ENCODE data around the gene THEM4. TPM values are rescaled to one million over a fixed set of nuclear protein-coding genes. Genes with fewer than 3 reads are reported as not detected.

THEM4 gene
- total RNA-seq, 1 experiment from 2014 or later: 1.2 TPM

DNA sequence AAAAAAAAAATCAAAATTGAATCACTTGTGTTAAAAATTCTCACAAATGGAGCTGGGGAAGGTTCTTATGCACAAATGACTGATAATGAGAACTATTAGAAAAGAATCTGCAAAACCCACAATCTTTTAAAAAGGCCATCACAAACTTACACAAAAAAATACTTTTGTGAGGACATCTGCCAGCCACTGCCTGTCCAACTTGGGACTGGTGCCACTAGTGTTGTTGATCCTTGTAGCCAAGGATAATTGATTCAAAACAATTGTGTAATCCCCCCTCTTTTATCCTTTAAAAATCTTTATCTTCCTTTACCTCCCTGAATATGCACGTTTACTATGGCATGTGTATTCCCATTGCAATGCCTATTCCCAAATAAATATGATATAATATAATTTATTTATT lies 39.2 kb upstream of the THEM4 start:
- H3K36me3 ChIP-seq (ENCODE audit: insufficient read depth, low read length, poor library complexity, severe bottlenecking): no peaks in the 10 kb centered on the region
- no peaks in the 10 kb centered on the region for H3K4me1 ChIP-seq (ENCODE audit: insufficient read depth, low read length, poor library complexity, severe bottlenecking)
- no TSS peak for BruUV-seq (replicated peaks)
- peaks cover 13% of the 10 kb centered on the region for H3K27me3 ChIP-seq (replicated peaks; ENCODE audit: insufficient read depth, low read depth, low read length, poor library complexity)
- DNase-seq (ENCODE audit: low spot score): no peak
- no peaks in the 10 kb centered on the region for H3K9me3 ChIP-seq (ENCODE audit: low read depth, low read length, poor library complexity, severe bottlenecking)
- H3K4me3 ChIP-seq (ENCODE audit: low read depth, low read length, poor library complexity, severe bottlenecking): no peak overlapping the region
- H3K27ac ChIP-seq (ENCODE audit: low read depth, low read length, poor library complexity, severe bottlenecking): no peak overlapping the region
- TF ChIP-seq, protein P1, sequence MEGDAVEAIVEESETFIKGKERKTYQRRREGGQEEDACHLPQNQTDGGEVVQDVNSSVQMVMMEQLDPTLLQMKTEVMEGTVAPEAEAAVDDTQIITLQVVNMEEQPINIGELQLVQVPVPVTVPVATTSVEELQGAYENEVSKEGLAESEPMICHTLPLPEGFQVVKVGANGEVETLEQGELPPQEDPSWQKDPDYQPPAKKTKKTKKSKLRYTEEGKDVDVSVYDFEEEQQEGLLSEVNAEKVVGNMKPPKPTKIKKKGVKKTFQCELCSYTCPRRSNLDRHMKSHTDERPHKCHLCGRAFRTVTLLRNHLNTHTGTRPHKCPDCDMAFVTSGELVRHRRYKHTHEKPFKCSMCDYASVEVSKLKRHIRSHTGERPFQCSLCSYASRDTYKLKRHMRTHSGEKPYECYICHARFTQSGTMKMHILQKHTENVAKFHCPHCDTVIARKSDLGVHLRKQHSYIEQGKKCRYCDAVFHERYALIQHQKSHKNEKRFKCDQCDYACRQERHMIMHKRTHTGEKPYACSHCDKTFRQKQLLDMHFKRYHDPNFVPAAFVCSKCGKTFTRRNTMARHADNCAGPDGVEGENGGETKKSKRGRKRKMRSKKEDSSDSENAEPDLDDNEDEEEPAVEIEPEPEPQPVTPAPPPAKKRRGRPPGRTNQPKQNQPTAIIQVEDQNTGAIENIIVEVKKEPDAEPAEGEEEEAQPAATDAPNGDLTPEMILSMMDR (conservative IDR thresholded peaks at IDR 0.05; ENCODE audit: low read depth, low read length): no peak
- TF ChIP-seq EZH2 (IDR thresholded peaks at IDR 0.05; ENCODE audit: borderline replicate concordance, low read depth, low read length, poor library complexity, severe bottlenecking): no peak
- CTCF ChIA-PET: no interaction called here
- POLR2A ChIA-PET (ENCODE audit: low non-redundant PET): no interaction called here
- intact Hi-C loops (cut with micrococcal nuclease; ENCODE audit: unreplicated experiment): no loop called here

DNA sequence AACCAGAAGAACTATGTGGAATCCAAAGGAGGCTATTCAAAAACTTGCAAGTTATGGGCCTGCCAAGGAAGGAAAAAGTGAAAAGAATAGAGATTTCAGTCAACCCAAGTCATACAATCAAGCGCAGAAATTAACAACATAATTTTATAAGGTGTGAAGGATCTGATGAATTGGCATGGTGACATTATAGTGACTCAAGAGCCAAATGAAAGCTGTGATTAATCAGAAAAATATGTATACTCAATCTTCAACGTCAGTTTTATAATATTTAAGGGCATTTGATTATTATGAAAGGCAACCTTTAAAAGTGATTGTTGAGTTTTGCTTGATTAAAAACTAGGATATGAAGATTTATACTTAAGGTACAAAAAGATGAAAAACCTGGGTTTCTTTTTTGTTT lies 37.8 kb upstream of the THEM4 start:
- H3K4me3 ChIP-seq (ENCODE audit: low read depth, low read length, poor library complexity, severe bottlenecking): no peak overlapping the region
- DNase-seq (ENCODE audit: low spot score): no peak
- intact Hi-C loops (cut with micrococcal nuclease; ENCODE audit: unreplicated experiment): no loop called here
- H3K27ac ChIP-seq (ENCODE audit: low read depth, low read length, poor library complexity, severe bottlenecking): no peak overlapping the region
- TF ChIP-seq EZH2 (IDR thresholded peaks at IDR 0.05; ENCODE audit: borderline replicate concordance, low read depth, low read length, poor library complexity, severe bottlenecking): no peak
- TF ChIP-seq, protein P1 (conservative IDR thresholded peaks at IDR 0.05; ENCODE audit: low read depth, low read length): no peak
- H3K9me3 ChIP-seq (ENCODE audit: low read depth, low read length, poor library complexity, severe bottlenecking): no peaks in the 10 kb centered on the region
- H3K36me3 ChIP-seq (ENCODE audit: insufficient read depth, low read length, poor library complexity, severe bottlenecking): no peaks in the 10 kb centered on the region
- ChIA-PET CTCF (no interaction called here), POLR2A (ENCODE audit: low non-redundant PET) (no interaction called here)
- no TSS peak for BruUV-seq (replicated peaks)
- H3K4me1 ChIP-seq (ENCODE audit: insufficient read depth, low read length, poor library complexity, severe bottlenecking): no peaks in the 10 kb centered on the region
- peaks cover 8% of the 10 kb centered on the region for H3K27me3 ChIP-seq (replicated peaks; ENCODE audit: insufficient read depth, low read depth, low read length, poor library complexity)

DNA sequence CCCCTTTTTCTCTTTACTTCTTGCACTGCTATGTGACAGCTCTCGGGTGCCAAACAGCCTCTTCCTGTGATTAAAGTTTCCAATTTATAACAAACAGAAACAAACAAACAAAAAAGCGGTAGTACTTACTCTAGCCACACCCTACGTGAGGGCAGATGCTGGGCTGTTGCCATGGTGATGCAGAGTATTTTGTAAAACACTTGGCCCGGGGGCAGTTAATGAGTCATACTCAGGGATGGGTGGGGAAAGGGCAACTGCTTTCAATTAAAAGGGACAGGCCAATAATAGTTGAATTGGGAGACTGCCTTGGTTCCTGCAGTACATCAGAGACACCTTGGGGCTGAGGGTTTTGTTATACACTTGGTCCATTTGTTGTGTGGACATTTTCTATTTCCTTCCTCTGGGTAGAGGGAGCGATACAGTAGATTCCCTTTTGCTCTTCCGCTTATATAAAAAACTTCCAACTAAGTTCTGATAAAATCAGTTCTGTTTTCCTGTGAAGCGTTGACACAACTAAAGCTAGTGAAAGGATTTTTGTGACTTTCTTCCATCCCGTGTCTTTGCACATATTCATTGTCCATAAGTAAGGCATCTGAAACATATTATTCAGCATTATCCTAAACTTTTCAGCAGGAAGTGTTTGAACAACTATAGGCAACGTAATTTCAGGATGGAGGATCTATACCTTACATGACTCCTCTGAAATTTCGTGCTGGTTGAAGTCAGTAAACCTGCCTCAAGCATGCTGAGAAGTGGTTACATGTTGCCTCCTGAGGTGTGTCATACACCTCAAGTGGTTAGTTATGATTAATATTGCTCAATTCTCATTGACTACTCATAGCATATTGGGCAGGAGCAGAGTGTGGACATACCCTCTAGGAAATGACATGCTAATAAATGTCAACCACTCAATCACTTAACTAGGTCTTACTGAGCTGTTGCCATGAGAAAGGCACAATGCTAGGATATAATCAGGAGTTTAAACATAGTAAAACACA lies 36.7 kb upstream of the THEM4 start:
- Histone ChIP-seq H3K27ac (ENCODE audit: low read depth, low read length, poor library complexity, severe bottlenecking) (no peak overlapping the region), H3K36me3 (ENCODE audit: insufficient read depth, low read length, poor library complexity, severe bottlenecking) (no peaks in the 10 kb centered on the region), H3K4me3 (ENCODE audit: low read depth, low read length, poor library complexity, severe bottlenecking) (no peak overlapping the region), H3K27me3 (replicated peaks; ENCODE audit: insufficient read depth, low read depth, low read length, poor library complexity) (peaks cover 8% of the 10 kb centered on the region), H3K9me3 (ENCODE audit: low read depth, low read length, poor library complexity, severe bottlenecking) (no peaks in the 10 kb centered on the region), H3K4me1 (ENCODE audit: insufficient read depth, low read length, poor library complexity, severe bottlenecking) (no peaks in the 10 kb centered on the region)
- TF ChIP-seq, protein P1 (conservative IDR thresholded peaks at IDR 0.05; ENCODE audit: low read depth, low read length): no peak
- no peak for TF ChIP-seq EZH2 (IDR thresholded peaks at IDR 0.05; ENCODE audit: borderline replicate concordance, low read depth, low read length, poor library complexity, severe bottlenecking)
- POLR2A ChIA-PET (ENCODE audit: low non-redundant PET): no interaction called here
- no TSS peak for BruUV-seq (replicated peaks)
- CTCF ChIA-PET: interaction anchor here (0.8 kb wide), 1 partner anchor 56 kb away, joined by 4 read pairs; no protein-coding TSS in a partner anchor
- peak; percentile 75 for DNase-seq (ENCODE audit: low spot score)
- intact Hi-C loops (cut with micrococcal nuclease; ENCODE audit: unreplicated experiment): no loop called here

Data from A673 (cell line).